SH-SY5Y (cell line): ENCODE results near the gene HIVEP1.

Experiments used
- GATA2 ChIP-seq: IDR thresholded peaks from 2 replicates; pipeline ENCODE4 v1.6.1; 2011; ENCODE audit warnings: mild to moderate bottlenecking, low read depth, low read length
- GATA3 ChIP-seq: IDR thresholded peaks from 2 replicates; pipeline ENCODE4 v1.6.1; 2011; ENCODE audit warnings: low read depth, mild to moderate bottlenecking, low read length, moderate library complexity

DNA sequence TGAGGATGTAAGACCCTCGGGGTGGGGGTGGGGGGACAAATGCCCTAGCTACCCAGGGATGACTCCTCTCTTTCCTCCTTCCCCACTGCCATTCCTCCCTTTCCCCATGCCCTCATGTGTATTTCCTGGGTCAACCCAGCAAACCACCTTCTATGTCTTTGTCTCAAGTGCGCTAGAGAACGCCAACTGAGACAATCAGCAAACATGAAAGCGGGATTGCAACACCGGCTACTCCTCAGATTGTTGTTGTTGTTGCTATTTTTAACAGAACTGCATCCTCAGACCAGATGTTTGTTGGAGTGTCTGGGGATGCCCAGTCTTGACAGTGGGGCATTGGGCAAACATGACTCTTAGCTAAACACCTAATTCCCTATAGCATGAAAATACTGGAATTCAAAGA is 39.3 kb upstream of the HIVEP1 start:
- TF ChIP-seq GATA2 (no peak), GATA3 (no peak)
